Stimulated activated CD8-positive, alpha-beta memory T cell treated with anti-CD3 and anti-CD28 coated beads, Interleukin-15, amount 100 ng/mL, for 1 hour (primary cell): ENCODE measurements around the gene HORMAD2.

Experiments used
- DNase-seq: peaks from one replicate; pipeline ENCODE4 v3.0.0-alpha.2; 2020; ENCODE audit warnings: low read depth

The HORMAD2 gene, protein sequence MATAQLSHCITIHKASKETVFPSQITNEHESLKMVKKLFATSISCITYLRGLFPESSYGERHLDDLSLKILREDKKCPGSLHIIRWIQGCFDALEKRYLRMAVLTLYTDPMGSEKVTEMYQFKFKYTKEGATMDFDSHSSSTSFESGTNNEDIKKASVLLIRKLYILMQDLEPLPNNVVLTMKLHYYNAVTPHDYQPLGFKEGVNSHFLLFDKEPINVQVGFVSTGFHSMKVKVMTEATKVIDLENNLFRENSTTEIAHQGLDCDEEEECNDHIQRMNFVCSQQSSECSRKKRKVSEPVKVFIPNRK

GRCh38 chr22:30079952-30080533 is at the start of gene HORMAD2:
Gene HORMAD2, plus strand, starts transcription at chr22:30080464. Its CDS starts 13,489 bp downstream, at chr22:30093953.
- no peak for DNase-seq

DNA sequence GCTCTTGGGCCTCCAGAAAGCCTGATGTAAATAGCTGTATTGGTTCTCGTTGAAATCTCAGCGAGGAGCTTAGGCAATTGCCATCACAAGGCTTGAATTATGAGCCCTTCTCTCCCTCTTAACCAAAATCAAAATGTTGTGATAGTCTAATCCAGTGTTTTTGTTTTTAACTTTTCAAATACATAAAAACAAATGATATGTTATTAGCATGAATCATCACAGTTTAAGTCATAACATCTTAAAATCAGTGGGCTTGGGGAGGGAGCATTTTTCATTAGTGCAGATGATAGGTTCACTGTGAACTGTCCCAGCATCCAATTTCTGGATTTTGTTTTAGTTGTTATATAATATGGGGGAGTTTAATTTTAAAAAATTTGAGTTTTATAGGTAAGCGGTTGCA is 48.9 kb upstream of the HORMAD2 start:
- DNase-seq: no peak

- no peak for DNase-seq
Measured at GRCh38 chr22:30031764-30032455, 48.4 kb upstream of the HORMAD2 start.

DNA sequence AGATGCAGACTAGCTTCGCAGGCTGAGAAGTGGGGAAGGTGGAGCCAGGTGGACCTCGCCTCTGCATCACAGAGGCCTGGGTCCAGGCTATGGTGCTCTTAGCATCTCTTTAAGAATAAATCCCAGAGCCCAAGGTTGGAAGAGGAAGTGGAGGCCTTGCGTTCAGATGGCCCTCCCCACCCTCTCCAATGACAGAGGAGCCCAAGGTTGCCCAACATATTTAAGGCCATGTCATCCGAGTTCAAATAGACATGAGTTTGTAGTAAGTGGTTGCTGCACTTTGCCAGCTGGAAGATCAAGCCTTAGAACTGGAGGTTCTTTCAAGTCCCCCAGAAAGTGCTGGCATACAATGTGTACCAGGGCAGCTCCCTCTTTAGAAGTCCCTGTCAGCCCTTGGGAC is 47.1 kb upstream of the HORMAD2 start:
- DNase-seq: no peak

DNA sequence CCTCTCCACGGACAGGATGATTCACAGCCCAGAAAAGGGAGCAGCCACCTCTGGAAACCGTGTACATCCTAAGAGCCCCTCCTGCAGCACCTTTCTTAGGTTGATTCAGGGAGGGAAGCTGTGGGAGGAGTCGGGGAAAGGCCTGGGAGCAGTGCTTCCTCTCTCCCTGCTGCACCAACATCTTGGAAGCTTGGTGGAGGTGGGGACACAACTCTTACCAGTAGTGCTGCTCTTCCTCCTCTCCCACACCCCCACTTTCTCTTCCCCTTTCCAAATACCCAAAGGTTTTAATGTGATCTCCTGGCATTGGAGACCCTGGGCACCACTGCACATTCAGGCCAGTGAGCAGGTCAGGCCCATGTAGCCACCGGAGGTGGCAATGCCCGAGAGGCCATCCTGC is 46.4 kb upstream of the HORMAD2 start:
- DNase-seq: no peak

GRCh38 chr22:30036656-30037055 is 43.6 kb upstream of the HORMAD2 start:
- no peak for DNase-seq

DNA sequence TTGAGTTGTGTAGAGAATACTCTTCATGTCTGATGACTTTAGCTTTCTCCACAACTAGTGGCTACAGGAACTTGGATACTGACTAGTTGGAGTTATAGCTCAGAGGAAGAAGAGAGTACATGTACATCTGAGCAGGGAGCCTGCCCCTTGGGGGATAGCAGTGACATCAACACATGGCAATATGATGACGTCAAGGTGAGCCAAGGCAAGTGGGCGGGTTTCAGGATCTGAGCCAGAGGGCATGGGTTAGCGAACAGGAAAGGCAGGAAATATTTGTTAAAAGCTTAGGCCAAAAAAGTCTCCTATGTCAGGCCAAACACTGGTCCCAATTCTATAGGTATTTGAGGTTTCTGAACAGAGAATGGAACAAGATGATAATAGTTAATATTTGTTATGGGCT is 42.0 kb upstream of the HORMAD2 start:
- DNase-seq: no peak

GRCh38 chr22:30040499-30041260 is 39.6 kb upstream of the HORMAD2 start:
- no peak for DNase-seq

GRCh38 chr22:30041475-30041874 is 38.8 kb upstream of the HORMAD2 start:
- no peak for DNase-seq

DNA sequence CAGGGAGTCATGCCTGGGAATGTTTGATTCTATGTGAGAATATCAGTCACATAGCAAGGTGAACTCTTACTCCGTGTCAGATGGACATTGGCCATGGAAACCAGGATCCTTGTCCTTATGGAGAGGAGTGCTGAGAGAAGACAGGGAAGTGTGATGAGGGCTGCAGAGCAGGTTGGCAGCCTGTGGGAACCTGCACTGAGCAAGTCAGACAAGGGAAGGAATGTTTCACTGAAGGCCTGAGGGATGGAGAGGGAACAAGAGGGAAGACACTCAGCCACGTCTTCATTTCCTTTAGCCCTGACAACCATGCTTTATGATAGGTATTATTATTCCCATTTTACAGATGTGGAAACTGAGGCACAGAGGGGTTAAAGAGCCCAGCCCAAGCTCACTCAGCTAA is 38.4 kb upstream of the HORMAD2 start:
- no peak for DNase-seq

DNA sequence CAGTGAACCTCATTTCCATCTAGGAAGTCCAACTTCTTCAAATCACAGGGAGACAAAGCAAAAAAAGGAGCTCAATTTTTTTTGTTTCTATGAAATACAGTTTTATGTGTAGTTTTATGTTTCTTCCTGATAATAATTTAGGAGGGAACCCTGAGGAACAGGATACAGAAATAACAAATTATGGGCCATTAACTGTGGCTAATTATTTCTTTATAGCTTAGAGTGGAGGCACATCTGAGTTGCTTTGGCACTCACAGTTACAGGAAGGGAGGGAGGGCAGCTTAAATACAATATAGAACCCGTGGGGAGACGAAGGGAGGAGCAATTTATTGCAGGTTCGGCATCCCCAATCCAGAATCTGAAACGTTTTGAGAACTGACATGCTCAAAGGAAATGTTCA is 37.1 kb upstream of the HORMAD2 start:
- DNase-seq: no peak

DNA sequence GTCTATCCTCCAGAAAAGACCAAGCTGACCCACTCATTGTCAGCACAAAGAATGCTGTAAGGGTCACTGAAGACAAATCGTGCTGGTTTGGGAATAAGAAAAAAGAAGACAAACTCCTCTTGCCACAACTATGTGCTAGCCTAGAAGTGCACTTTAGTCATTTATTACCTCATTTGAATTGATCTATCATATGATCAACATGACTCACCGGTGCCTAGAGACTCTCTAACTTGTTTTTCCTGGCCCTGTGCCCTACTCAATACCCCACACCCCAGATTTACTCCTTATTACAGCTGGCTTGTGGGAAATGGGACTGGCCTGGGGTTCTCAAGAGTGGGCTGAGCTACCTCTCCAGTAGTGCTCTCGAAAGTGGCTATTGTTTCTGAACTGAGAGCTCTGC is 35.9 kb upstream of the HORMAD2 start:
- DNase-seq: no peak

- no peak for DNase-seq
Measured at GRCh38 chr22:30044881-30045493, 35.3 kb upstream of the HORMAD2 start.

- DNase-seq: no peak
Measured at GRCh38 chr22:30045494-30045887, 34.8 kb upstream of the HORMAD2 start.

DNA sequence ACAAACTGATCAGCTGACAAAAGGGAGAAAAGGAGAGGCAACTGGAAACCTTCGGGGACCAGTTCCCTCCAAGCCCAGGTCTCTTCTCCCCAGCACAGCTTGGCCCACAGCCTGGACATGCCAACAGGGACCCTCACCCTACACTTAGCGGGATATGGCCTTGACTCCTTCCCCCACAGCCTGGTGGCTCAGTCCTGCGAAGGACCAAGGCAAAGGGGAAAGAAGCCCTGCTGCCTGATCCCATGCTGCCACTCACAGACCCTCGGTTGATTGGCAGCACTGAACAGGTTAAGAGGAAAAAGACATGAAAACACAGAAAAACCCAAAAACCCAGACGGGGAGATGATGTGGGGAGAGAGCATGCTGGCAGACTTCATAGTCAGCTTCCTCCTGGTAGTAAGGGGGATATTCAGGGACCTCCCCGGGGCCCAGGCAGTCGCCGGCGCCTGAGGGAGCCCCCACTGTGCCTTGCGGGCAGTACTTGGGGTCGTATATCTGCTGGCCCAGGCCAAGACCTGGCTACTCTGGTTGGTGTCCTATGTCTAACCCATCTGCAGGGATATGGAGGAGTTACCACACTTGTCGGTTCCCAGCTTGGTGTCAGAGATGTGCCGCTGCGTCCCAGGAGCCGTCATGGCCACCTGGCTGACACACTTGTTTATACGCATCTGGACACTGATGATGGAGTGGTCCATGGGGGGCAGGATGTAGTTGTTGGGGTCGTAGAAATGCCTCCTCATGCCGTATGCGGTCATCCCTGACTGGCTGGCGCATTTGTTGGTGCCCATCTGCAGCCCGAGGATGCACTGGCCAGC is 34.2 kb upstream of the HORMAD2 start:
- no peak for DNase-seq

- DNase-seq: no peak
Measured at GRCh38 chr22:30046716-30047363, 33.4 kb upstream of the HORMAD2 start.

DNA sequence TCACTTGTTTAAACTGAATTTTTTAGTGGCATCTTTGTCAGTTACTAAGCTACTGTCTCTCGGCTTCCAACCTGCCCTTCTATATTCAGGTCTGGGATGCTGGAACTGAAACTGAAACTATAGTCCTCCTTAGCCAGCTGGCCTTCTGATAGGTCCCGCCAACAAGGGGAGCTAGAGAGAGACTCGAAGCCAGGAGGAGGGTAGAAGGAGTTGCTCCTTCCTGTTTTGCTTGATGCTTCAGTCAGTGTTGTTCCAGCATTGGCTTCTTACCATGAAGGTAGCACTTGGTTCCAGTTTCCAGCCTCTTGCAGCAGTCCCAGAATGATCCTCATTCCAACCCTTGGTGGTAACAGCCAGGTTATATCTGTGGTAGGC is 32.9 kb upstream of the HORMAD2 start:
- DNase-seq: no peak

GRCh38 chr22:30048681-30049080 is 31.6 kb upstream of the HORMAD2 start:
- DNase-seq: no peak

DNA sequence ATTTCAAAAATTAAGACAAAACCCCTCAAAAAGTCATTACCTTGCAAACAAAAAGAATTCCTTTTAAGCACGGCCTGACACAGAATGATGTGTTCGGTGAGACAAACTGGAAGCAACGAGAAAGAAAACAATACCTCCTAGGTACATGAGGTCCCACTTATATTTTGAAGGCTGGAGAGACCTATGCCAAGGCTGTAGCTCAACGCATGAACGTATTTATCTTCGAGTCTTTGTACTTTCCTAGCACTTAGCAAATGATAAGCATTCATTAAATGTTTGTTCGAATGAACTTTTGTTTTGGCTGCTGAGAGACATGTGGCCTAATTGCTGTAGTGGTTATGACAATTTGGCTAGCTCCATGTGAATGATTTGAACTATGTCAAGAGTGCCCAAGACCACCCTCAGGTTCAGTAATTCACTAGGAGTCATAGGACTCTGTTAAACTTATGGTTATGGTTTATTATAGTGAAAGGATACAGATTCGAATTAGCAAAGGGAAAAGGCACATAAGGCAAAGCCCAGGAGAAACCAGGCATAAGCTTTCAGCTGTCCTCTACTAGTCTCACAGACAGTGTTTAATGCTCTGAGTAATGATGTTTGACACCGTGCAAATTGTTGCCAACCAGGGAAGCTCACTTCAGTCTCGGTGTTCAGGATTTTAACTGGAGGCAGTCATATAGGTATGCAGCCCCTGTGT is 26.0 kb upstream of the HORMAD2 start:
- DNase-seq: no peak

DNA sequence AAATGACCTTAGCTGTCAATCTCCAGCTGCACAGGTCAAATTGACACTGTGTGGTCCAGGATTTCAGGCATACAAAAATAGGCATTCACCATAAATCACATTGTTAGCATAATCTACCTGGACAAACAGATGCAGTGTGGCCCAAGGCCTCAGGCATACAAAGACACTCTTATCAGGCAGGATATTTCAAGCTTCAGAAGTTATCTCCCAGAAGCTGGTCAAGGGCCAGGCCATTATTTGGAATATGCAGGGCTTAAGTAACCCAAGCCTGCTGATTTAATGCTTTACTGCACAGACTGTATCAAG is 25.5 kb upstream of the HORMAD2 start:
- no peak for DNase-seq

DNA sequence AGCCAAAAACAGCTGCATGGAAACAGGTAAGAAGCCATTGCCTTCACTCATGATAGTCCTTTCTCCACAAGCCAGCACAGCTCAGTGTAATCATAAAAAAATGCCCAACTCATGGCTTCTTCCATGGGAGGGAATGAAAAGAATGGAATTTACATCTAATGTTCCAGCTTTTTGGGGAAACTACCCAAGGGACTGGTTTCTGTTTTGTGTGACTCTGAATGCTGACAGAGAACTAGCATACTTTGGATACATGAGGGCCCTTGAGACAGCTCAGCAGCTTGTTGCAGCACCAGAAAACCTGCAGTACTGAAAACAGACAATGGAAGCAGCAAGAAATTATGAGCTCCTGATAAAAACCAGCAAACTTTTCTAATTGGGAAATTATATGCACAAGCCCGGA is 24.2 kb upstream of the HORMAD2 start:
- no peak for DNase-seq
